A673 (cell line): ENCODE results near the gene SRSF9. TPM values are rescaled to one million over a fixed set of nuclear protein-coding genes. Genes with fewer than 3 reads are reported as not detected.

Source experiments
- BruUV-seq: library from RNA; stranded (reverse); fragments of 400-500 nt; replicated peaks from 2 replicates; lab custom pipeline; 2021; lab: Mats Ljungman, UMichigan
- CTCF ChIA-PET: fragments of 300-600 bp; sonication (Branson Sonifier 250); formaldehyde crosslinking; loops from one replicate; lab custom pipeline; 2022; ENCODE audit warnings: antibody characterized with exemption; lab: Charles Lee
- POLR2A ChIA-PET: fragments of 300-600 bp; sonication (Branson Sonifier 250); formaldehyde crosslinking; loops from one replicate; lab custom pipeline; 2022; ENCODE audit warnings: antibody characterized with exemption; ENCODE audit not compliant: low non-redundant PET; lab: Charles Lee
- DNase-seq: peaks from one replicate; pipeline ENCODE4 v3.0.0-alpha.2; 2015; ENCODE audit warnings: low spot score
- H3K27ac ChIP-seq: fragments of 200-600 bp; sonication (generic); 2 replicates; pipeline ENCODE4 v1.5.1; 2016; ENCODE audit warnings: mixed run types, low read depth, mild to moderate bottlenecking, mixed read lengths, antibody characterized with exemption, low read length; ENCODE audit not compliant: poor library complexity, severe bottlenecking
- H3K27me3 ChIP-seq: fragments of 200-600 bp; sonication (generic); replicated peaks from 2 replicates; pipeline ENCODE4 v1.6.1; 2017; ENCODE audit warnings: mixed run types, low read depth, mild to moderate bottlenecking, mixed read lengths, antibody characterized with exemption, low read length; ENCODE audit not compliant: insufficient read depth, poor library complexity
- H3K36me3 ChIP-seq: fragments of 200-600 bp; sonication (generic); 2 replicates; pipeline ENCODE4 v1.6.1; 2016; ENCODE audit warnings: mixed run types, mild to moderate bottlenecking, mixed read lengths, antibody characterized with exemption, low read length; ENCODE audit not compliant: insufficient read depth, poor library complexity, severe bottlenecking
- H3K4me1 ChIP-seq: fragments of 200-600 bp; sonication (generic); 2 replicates; pipeline ENCODE4 v1.6.1; 2017; ENCODE audit warnings: mixed run types, mild to moderate bottlenecking, mixed read lengths, antibody characterized with exemption, low read length; ENCODE audit not compliant: insufficient read depth, poor library complexity, severe bottlenecking
- H3K4me3 ChIP-seq: fragments of 200-600 bp; sonication (generic); 2 replicates; pipeline ENCODE4 v1.5.1; 2016; ENCODE audit warnings: low read depth, mixed run types, mild to moderate bottlenecking, mixed read lengths, low read length; ENCODE audit not compliant: poor library complexity, severe bottlenecking
- H3K9me3 ChIP-seq: fragments of 200-600 bp; sonication (generic); 2 replicates; pipeline ENCODE4 v1.6.1; 2016; ENCODE audit warnings: mixed run types, low read depth, mild to moderate bottlenecking, mixed read lengths, antibody characterized with exemption, low read length; ENCODE audit not compliant: poor library complexity, severe bottlenecking
- CTCF ChIP-seq: fragments of 300-800, 200-600 bp; sonication (generic); conservative IDR thresholded peaks from 2 replicates; pipeline ENCODE4 v1.5.1; 2017; ENCODE audit warnings: low read depth, mild to moderate bottlenecking, antibody characterized with exemption, low read length, moderate library complexity, mixed read lengths
- EZH2 ChIP-seq: fragments of 200-600 bp; sonication (generic); IDR thresholded peaks from 2 replicates; pipeline ENCODE4 v1.6.1; 2017; ENCODE audit warnings: borderline replicate concordance, low read depth, mild to moderate bottlenecking, mixed read lengths, antibody characterized with exemption, low read length; ENCODE audit not compliant: poor library complexity, severe bottlenecking
- intact Hi-C: fragments of 100-400 bp; cut with micrococcal nuclease; formaldehyde crosslinking; loops from one replicate; pipeline ENCODE4 v1.10.0; 2022; ENCODE audit not compliant: unreplicated experiment
- total RNA-seq: library from RNA; stranded (reverse); gene quantifications from 2 replicates; pipeline ENCODE4 v1.2.3, GENCODE V29; 2021

Gene SRSF9
- total RNA-seq, 1 experiment from 2014 or later = 328 TPM

GRCh38 chr12:120500581-120500980, 31.0 kb upstream of the SRSF9 start:
- intact Hi-C loops = no loop called here
- no TSS peak for BruUV-seq
- Histone ChIP-seq H3K9me3 (no peaks in the 10 kb centered on the region), H3K27ac (no peak overlapping the region), H3K4me3 (no peak overlapping the region), H3K4me1 (peaks cover 9% of the 10 kb centered on the region), H3K27me3 (no peaks in the 10 kb centered on the region), H3K36me3 (peaks cover 43% of the 10 kb centered on the region)
- TF ChIP-seq EZH2 = no peak
- TF ChIP-seq CTCF = no peak
- ChIA-PET POLR2A (no interaction called here), CTCF (no interaction called here)
- DNase-seq = no peak

DNA sequence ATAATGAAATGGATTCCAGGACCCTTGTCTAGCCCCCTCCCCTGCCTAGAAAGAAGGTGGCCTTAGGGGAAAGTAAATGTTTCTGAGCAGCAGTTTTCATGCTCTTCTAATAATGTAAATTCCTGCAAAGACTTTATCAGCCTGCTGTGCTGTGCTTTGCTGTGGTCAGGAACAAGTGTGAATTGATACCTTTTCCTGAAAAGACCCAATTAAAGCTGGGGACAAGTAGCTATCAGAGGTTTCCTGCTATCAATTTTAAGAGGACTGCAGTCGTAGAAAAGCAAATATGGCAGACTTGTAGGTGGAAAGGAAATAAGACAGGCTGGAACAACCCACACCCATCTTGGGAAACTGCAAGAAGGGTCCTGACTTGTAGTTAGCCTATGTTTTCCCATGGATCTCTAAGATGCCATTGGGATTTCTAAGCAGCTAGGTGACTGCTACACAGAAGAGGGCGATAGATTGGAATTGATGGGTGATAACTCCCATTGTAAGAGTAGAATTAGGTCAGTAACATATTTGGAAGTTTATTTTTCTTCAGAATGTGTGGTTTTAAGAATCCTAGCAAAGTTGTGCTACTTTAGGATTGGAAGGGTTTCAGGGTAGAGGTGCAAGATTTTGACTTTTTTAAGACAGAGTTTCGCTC, 29.4 kb upstream of the SRSF9 start:
- Histone ChIP-seq H3K27ac (peak overlapping the region; percentile 1), H3K4me1 (peaks cover 17% of the 10 kb centered on the region), H3K27me3 (no peaks in the 10 kb centered on the region), H3K36me3 (peaks cover 42% of the 10 kb centered on the region), H3K9me3 (no peaks in the 10 kb centered on the region), H3K4me3 (no peak overlapping the region)
- ChIA-PET CTCF (no interaction called here), POLR2A (interaction anchor here (0.6 kb wide), 1 partner anchor 16 kb away, joined by 3 read pairs; no protein-coding TSS in a partner anchor)
- no TSS peak for BruUV-seq
- intact Hi-C loops = no loop called here
- DNase-seq = no peak
- TF ChIP-seq EZH2 (no peak), CTCF (no peak)

GRCh38 chr12:120497524-120498150, 28.1 kb upstream of the SRSF9 start:
- Histone ChIP-seq H3K27me3 (no peaks in the 10 kb centered on the region), H3K9me3 (no peaks in the 10 kb centered on the region), H3K4me1 (peaks cover 17% of the 10 kb centered on the region), H3K4me3 (peak overlapping the region; percentile 93), H3K27ac (no peak overlapping the region), H3K36me3 (peaks cover 34% of the 10 kb centered on the region)
- no peak for DNase-seq
- no peak for TF ChIP-seq EZH2
- TF ChIP-seq CTCF = no peak
- intact Hi-C loops = loop anchor here (2.0 kb wide), 1 partner anchor 29 kb away; the partner anchor contains the start of gene SRSF9
- no TSS peak for BruUV-seq
- POLR2A ChIA-PET = no interaction called here
- CTCF ChIA-PET = interaction anchor here (0.6 kb wide), 1 partner anchor 85 kb away, joined by 3 read pairs; no protein-coding TSS in a partner anchor
